Neural cell (in vitro differentiated cells): ENCODE data around the gene STH. TPM values are rescaled to one million over a fixed set of nuclear protein-coding genes. Genes with fewer than 3 reads are reported as not detected.

Source experiments
- H2AFZ ChIP-seq: fragments of 200-600, 300-800 bp; sonication (generic), shearing (Covaris generic); 2 replicates; pipeline ENCODE4 v1.6.0; 2014; ENCODE audit warnings: low read depth, mild to moderate bottlenecking, antibody characterized with exemption, low read length, moderate library complexity
- H3F3A ChIP-seq: fragments of 200-600 bp; shearing (Covaris generic); 2 replicates; pipeline ENCODE4 v1.6.1; 2016; ENCODE audit warnings: mild to moderate bottlenecking, moderate library complexity, mixed read lengths, antibody characterized with exemption, low read length; ENCODE audit not compliant: insufficient read depth, poor library complexity, severe bottlenecking
- H3K27ac ChIP-seq: fragments of 200-600, 300-800 bp; sonication (generic), shearing (Covaris generic); 2 replicates; pipeline ENCODE4 v1.5.1; 2014; ENCODE audit warnings: mild to moderate bottlenecking, low read length, moderate library complexity
- H3K27me3 ChIP-seq: fragments of 300-800, 200-600 bp; sonication (generic), shearing (Covaris generic); 2 replicates; pipeline ENCODE4 v1.6.0; 2014; ENCODE audit warnings: mild to moderate bottlenecking, low read depth, low read length, moderate library complexity; ENCODE audit not compliant: insufficient read depth
- H3K36me3 ChIP-seq: fragments of 300-800, 200-600 bp; sonication (generic), shearing (Covaris generic); 2 replicates; pipeline ENCODE4 v1.5.1; 2014; ENCODE audit warnings: mild to moderate bottlenecking, antibody characterized with exemption, low read length, moderate library complexity; ENCODE audit not compliant: insufficient read depth
- H3K4me2 ChIP-seq: fragments of 300-800, 200-600 bp; sonication (generic), shearing (Covaris generic); 2 replicates; pipeline ENCODE4 v1.6.0; 2014; ENCODE audit warnings: mild to moderate bottlenecking, low read length
- H3K4me3 ChIP-seq: fragments of 300-800, 200-600 bp; sonication (generic), shearing (Covaris generic); 2 replicates; pipeline ENCODE4 v1.5.1; 2014; ENCODE audit warnings: mild to moderate bottlenecking, low read length, moderate library complexity
- H3K79me2 ChIP-seq: fragments of 200-600 bp; shearing (Covaris generic); replicated peaks from 2 replicates; pipeline ENCODE4 v1.6.0; 2014; ENCODE audit warnings: mild to moderate bottlenecking, low read length, moderate library complexity; ENCODE audit not compliant: insufficient read depth
- H3K9ac ChIP-seq: fragments of 300-800, 200-600 bp; sonication (generic), shearing (Covaris generic); 2 replicates; pipeline ENCODE4 v1.6.1; 2016; ENCODE audit warnings: mild to moderate bottlenecking, low read length, mixed read lengths
- H3K9me2 ChIP-seq: fragments of 200-600 bp; shearing (Covaris generic); 2 replicates; pipeline ENCODE4 v1.6.1; 2016; ENCODE audit warnings: mild to moderate bottlenecking, low read length, mixed read lengths; ENCODE audit not compliant: insufficient read depth
- H3K9me3 ChIP-seq: fragments of 200-600, 300-800 bp; sonication (generic), shearing (Covaris generic); 2 replicates; pipeline ENCODE4 v1.6.1; 2016; ENCODE audit warnings: mild to moderate bottlenecking, mixed run types, low read length, moderate library complexity, mixed read lengths
- H4K20me1 ChIP-seq: fragments of 200-600 bp; shearing (Covaris generic); 2 replicates; pipeline ENCODE4 v1.6.1; 2016; ENCODE audit warnings: mild to moderate bottlenecking, mixed run types; ENCODE audit not compliant: insufficient read depth
- CTCF ChIP-seq: fragments of 450-650 bp; IDR thresholded peaks from 2 replicates; pipeline ENCODE4 v1.5.1; 2014; ENCODE audit warnings: antibody characterized with exemption, mild to moderate bottlenecking, moderate library complexity; ENCODE audit not compliant: poor library complexity, severe bottlenecking
- EP300 ChIP-seq: fragments of 450-650 bp; conservative IDR thresholded peaks from 2 replicates; pipeline ENCODE4 v1.6.1; 2014; ENCODE audit warnings: antibody characterized with exemption, mild to moderate bottlenecking, moderate library complexity; ENCODE audit not compliant: poor library complexity, severe bottlenecking
- EZH2 ChIP-seq: fragments of 200-600, 300-800 bp; shearing (Covaris generic), sonication (generic); IDR thresholded peaks from 2 replicates; pipeline ENCODE4 v1.6.1; 2014; ENCODE audit warnings: antibody characterized with exemption, low read length, borderline replicate concordance, mild to moderate bottlenecking; ENCODE audit not compliant: insufficient read depth, poor library complexity, severe bottlenecking
- MXI1 ChIP-seq: fragments of 450-650 bp; conservative IDR thresholded peaks from 2 replicates; pipeline ENCODE4 v1.6.1; 2014; ENCODE audit warnings: antibody characterized with exemption, mild to moderate bottlenecking; ENCODE audit not compliant: poor library complexity, severe bottlenecking
- POLR2AphosphoS5 ChIP-seq: IDR thresholded peaks from 2 replicates; pipeline ENCODE4 v1.6.1; 2012
- RAD21 ChIP-seq: fragments of 450-650 bp; conservative IDR thresholded peaks from 2 replicates; pipeline ENCODE4 v1.6.1; 2014; ENCODE audit warnings: antibody characterized with exemption, mild to moderate bottlenecking, moderate library complexity
- SMC3 ChIP-seq: fragments of 450-650 bp; conservative IDR thresholded peaks from 2 replicates; pipeline ENCODE4 v1.6.1; 2014; ENCODE audit warnings: antibody characterized with exemption, mild to moderate bottlenecking, moderate library complexity; ENCODE audit not compliant: poor library complexity
- TAF1 ChIP-seq: IDR thresholded peaks from 2 replicates; pipeline ENCODE4 v1.6.1; 2012; ENCODE audit warnings: low read depth
- polyA plus RNA-seq: library from polyadenylated mRNA; depleted of rRNA; stranded (reverse); fragments of >200 nt; gene quantifications from 2 replicates; pipeline ENCODE4 v1.2.3, GENCODE V29; 2014
- TF ChIP-seq, protein P1 (sequence below): IDR thresholded peaks from 2 replicates; pipeline ENCODE4 v1.6.1; 2012; ENCODE audit warnings: borderline replicate concordance

STH gene
- polyA plus RNA-seq, 1 donor from 2014 or later = not detected

DNA sequence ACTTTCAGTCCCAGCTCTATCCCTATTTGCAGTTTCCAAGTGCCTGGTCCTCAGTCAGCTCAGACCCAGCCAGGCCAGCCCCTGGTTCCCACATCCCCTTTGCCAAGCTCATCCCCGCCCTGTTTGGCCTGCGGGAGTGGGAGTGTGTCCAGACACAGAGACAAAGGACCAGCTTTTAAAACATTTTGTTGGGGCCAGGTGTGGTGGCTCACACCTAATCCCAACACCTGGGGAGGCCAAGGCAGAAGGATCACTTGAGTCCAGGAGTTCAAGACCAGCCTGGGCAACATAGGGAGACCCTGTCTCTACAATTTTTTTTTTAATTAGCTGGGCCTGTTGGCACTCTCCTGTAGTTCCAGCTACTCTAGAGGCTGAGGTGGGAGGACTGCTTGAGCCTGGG lies 1.7 kb downstream of the STH start:
- H3K36me3 ChIP-seq = peaks cover 6% of the 10 kb centered on the region
- H3K27ac ChIP-seq = no peak overlapping the region
- TF ChIP-seq RAD21 (no peak), CTCF (no peak), SMC3 (no peak), TAF1 (no peak), MXI1 (no peak), EZH2 (no peak), POLR2AphosphoS5 (no peak), EP300 (no peak)
- TF ChIP-seq, protein P1, sequence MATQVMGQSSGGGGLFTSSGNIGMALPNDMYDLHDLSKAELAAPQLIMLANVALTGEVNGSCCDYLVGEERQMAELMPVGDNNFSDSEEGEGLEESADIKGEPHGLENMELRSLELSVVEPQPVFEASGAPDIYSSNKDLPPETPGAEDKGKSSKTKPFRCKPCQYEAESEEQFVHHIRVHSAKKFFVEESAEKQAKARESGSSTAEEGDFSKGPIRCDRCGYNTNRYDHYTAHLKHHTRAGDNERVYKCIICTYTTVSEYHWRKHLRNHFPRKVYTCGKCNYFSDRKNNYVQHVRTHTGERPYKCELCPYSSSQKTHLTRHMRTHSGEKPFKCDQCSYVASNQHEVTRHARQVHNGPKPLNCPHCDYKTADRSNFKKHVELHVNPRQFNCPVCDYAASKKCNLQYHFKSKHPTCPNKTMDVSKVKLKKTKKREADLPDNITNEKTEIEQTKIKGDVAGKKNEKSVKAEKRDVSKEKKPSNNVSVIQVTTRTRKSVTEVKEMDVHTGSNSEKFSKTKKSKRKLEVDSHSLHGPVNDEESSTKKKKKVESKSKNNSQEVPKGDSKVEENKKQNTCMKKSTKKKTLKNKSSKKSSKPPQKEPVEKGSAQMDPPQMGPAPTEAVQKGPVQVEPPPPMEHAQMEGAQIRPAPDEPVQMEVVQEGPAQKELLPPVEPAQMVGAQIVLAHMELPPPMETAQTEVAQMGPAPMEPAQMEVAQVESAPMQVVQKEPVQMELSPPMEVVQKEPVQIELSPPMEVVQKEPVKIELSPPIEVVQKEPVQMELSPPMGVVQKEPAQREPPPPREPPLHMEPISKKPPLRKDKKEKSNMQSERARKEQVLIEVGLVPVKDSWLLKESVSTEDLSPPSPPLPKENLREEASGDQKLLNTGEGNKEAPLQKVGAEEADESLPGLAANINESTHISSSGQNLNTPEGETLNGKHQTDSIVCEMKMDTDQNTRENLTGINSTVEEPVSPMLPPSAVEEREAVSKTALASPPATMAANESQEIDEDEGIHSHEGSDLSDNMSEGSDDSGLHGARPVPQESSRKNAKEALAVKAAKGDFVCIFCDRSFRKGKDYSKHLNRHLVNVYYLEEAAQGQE = no peak
- H3K9me3 ChIP-seq = no peaks in the 10 kb centered on the region
- H2AFZ ChIP-seq = no peak overlapping the region
- H3K79me2 ChIP-seq = no peaks in the 10 kb centered on the region
- no peaks in the 10 kb centered on the region for H4K20me1 ChIP-seq
- H3F3A ChIP-seq = no peaks in the 10 kb centered on the region
- no peak overlapping the region for H3K4me2 ChIP-seq
- H3K9me2 ChIP-seq = no peaks in the 10 kb centered on the region
- H3K27me3 ChIP-seq = no peaks in the 10 kb centered on the region
- no peak overlapping the region for H3K9ac ChIP-seq
- no peak overlapping the region for H3K4me3 ChIP-seq

DNA sequence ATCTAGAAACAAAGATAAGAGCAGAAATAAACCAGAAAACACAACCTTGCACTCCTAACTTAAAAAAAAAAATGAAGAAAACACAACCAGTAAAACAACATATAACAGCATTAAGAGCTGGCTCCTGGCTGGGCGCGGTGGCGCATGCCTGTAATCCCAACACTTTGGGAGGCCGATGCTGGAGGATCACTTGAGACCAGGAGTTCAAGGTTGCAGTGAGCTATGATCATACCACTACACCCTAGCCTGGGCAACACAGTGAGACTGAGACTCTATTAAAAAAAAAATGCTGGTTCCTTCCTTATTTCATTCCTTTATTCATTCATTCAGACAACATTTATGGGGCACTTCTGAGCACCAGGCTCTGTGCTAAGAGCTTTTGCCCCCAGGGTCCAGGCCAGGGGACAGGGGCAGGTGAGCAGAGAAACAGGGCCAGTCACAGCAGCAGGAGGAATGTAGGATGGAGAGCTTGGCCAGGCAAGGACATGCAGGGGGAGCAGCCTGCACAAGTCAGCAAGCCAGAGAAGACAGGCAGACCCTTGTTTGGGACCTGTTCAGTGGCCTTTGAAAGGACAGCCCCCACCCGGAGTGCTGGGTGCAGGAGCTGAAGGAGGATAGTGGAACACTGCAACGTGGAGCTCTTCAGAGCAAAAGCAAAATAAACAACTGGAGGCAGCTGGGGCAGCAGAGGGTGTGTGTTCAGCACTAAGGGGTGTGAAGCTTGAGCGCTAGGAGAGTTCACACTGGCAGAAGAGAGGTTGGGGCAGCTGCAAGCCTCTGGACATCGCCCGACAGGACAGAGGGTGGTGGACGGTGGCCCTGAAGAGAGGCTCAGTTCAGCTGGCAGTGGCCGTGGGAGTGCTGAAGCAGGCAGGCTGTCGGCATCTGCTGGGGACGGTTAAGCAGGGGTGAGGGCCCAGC lies 2.6 kb downstream of the STH start:
- Histone ChIP-seq H3K27ac (no peak overlapping the region), H3K9me3 (no peaks in the 10 kb centered on the region), H3K36me3 (peaks cover 10% of the 10 kb centered on the region), H3K9me2 (no peaks in the 10 kb centered on the region), H4K20me1 (no peaks in the 10 kb centered on the region), H3K79me2 (no peaks in the 10 kb centered on the region), H2AFZ (no peak overlapping the region), H3K4me3 (no peak overlapping the region), H3K27me3 (no peaks in the 10 kb centered on the region), H3K4me2 (no peak overlapping the region), H3K9ac (no peak overlapping the region), H3F3A (no peaks in the 10 kb centered on the region)
- TF ChIP-seq SMC3 = no peak
- TF ChIP-seq EP300 = no peak
- no peak for TF ChIP-seq EZH2
- TF ChIP-seq POLR2AphosphoS5 = no peak
- TF ChIP-seq, protein P1 = no peak
- no peak for TF ChIP-seq MXI1
- no peak for TF ChIP-seq CTCF
- TF ChIP-seq RAD21 = no peak
- no peak for TF ChIP-seq TAF1
